K562 (cell line): ENCODE results near the gene CSRNP3. TPM values are rescaled to one million over a fixed set of nuclear protein-coding genes. Genes with fewer than 3 reads are reported as not detected.

Experiments
- ATAC-seq: fragments of 200-7000 bp; cut with Tn5 transposase; 3 replicates; pipeline ENCODE4 v1.9.1; 2020; ENCODE audit warnings: moderate library complexity
- BruUV-seq: library from RNA; stranded (reverse); fragments of 400-500 nt; replicated peaks from 2 replicates; lab custom pipeline; 2021; lab: Mats Ljungman, UMichigan
- CTCF ChIA-PET: fragments of 300-600 bp; formaldehyde crosslinking; extraction: SDS; loops from one replicate; lab custom pipeline; 2021; ENCODE audit warnings: low intra/inter-chr PET ratio; lab: Yijun Ruan, JAX
- POLR2A ChIA-PET: fragments of 300-600, 350-650 bp; sonication (Branson Sonifier 250); formaldehyde crosslinking; extraction: SDS; loops from one replicate; lab custom pipeline; 2021; ENCODE audit warnings: antibody characterized with exemption, inconsistent platforms; lab: Yijun Ruan, JAX
- DNase-seq, 4 experiments: peaks; one replicate each; pipeline versions ENCODE4 v3.0.0 to v3.0.0-alpha.2; 2011 to 2018; ENCODE audit warnings: low spot score in 3 of 4, mixed read lengths in 3 of 4; ENCODE audit errors: extremely low read depth in 1 of 4
- FAIRE-seq: peaks from 2 replicates; lab custom pipeline; 2011; peaks lifted over from hg19 to GRCh38; lab: Jason Lieb, UNC
- H2AFZ ChIP-seq: 2 replicates; pipeline ENCODE4 v1.6.0; 2011; ENCODE audit warnings: low read depth, low read length, control low read depth, inconsistent platforms
- H3K27ac ChIP-seq: fragments of 200-600 bp; 3 replicates; pipeline ENCODE4 v1.8.0; 2011; ENCODE audit warnings: low read depth, mild to moderate bottlenecking, control low read depth, inconsistent platforms, low read length, moderate library complexity, mixed read lengths; ENCODE audit errors: extremely low read depth
- H3K27me3 ChIP-seq, 2 experiments: fragments of 300-600 bp in 1 of 2; 2 replicates in 1 of 2; 3 replicates in 1 of 2; pipeline versions ENCODE4 v1.6.0 to v1.8.0; 2011; ENCODE audit warnings: inconsistent platforms in 2 of 2, low read length in 2 of 2, mild to moderate bottlenecking in 1 of 2, mixed read lengths in 1 of 2, moderate library complexity in 1 of 2; ENCODE audit not compliant: control insufficient read depth in 2 of 2, insufficient read depth in 2 of 2
- H3K36me3 ChIP-seq: fragments of 300-600 bp; 3 replicates; pipeline ENCODE4 v1.8.0; 2011; ENCODE audit warnings: mild to moderate bottlenecking, low read length, inconsistent platforms; ENCODE audit not compliant: control insufficient read depth, insufficient read depth
- H3K4me1 ChIP-seq, 2 experiments: fragments of 200-600 bp in 1 of 2; replicated peaks in 1 of 2; 2 replicates in 1 of 2; 3 replicates in 1 of 2; pipeline versions ENCODE4 v1.5.1 to v1.8.0; 2011; ENCODE audit warnings: inconsistent platforms in 2 of 2, low read length in 2 of 2, mild to moderate bottlenecking in 1 of 2, mixed read lengths in 1 of 2, moderate library complexity in 1 of 2; ENCODE audit not compliant: control insufficient read depth in 2 of 2, insufficient read depth in 2 of 2
- H3K4me2 ChIP-seq: 2 replicates; pipeline ENCODE4 v1.6.1; 2011; ENCODE audit warnings: low read length, control low read depth, inconsistent platforms, mixed read lengths; ENCODE audit not compliant: insufficient read depth
- H3K4me3 ChIP-seq: fragments of 200-600 bp; sonication (generic), shearing (Covaris generic); 2 replicates; pipeline ENCODE4 v1.5.1; 2016; ENCODE audit warnings: control low read depth, inconsistent platforms
- H3K79me2 ChIP-seq: fragments of 200-600 bp; 3 replicates; pipeline ENCODE4 v1.8.0; 2011; ENCODE audit warnings: low read length, inconsistent platforms; ENCODE audit not compliant: control insufficient read depth, insufficient read depth
- H3K9ac ChIP-seq, 2 experiments: 2 replicates each; pipeline versions ENCODE4 v1.6.0 to v1.6.1; 2011; ENCODE audit warnings: low read depth in 2 of 2, low read length in 2 of 2, control low read depth in 1 of 2, inconsistent platforms in 1 of 2, mild to moderate bottlenecking in 1 of 2, mixed read lengths in 1 of 2; ENCODE audit not compliant: insufficient read depth in 1 of 2
- H3K9me1 ChIP-seq: one replicate; pipeline ENCODE4 v1.6.0; 2011; ENCODE audit warnings: inconsistent platforms, mild to moderate bottlenecking, low read length, moderate library complexity; ENCODE audit not compliant: control insufficient read depth, insufficient read depth
- H3K9me3 ChIP-seq: replicated peaks from 2 replicates; pipeline ENCODE4 v1.5.1; 2011; ENCODE audit warnings: low read depth, low read length, inconsistent platforms; ENCODE audit not compliant: control insufficient read depth, insufficient read depth
- H4K20me1 ChIP-seq: replicated peaks from 2 replicates; pipeline ENCODE4 v1.6.1; 2011; ENCODE audit warnings: low read length, inconsistent platforms, mixed read lengths; ENCODE audit not compliant: control insufficient read depth, insufficient read depth
- DPF2 ChIP-seq: fragments of 450-650 bp; IDR thresholded peaks from 2 replicates; pipeline ENCODE4 v1.6.1; 2016
- FIP1L1 ChIP-seq: fragments of 200-400 bp; formaldehyde crosslinking; IDR thresholded peaks from 2 replicates; pipeline ENCODE4 v1.6.1; 2018; ENCODE audit warnings: mild to moderate bottlenecking, low read depth, low read length; ENCODE audit not compliant: poor library complexity, severe bottlenecking
- FOXJ3 ChIP-seq: sonication (generic); formaldehyde crosslinking; IDR thresholded peaks from 2 replicates; pipeline ENCODE4 v1.4.0; 2020; ENCODE audit warnings: mild to moderate bottlenecking, missing genetic modification reagents
- HDGF ChIP-seq: fragments of 450-650 bp; IDR thresholded peaks from 2 replicates; pipeline ENCODE4 v1.6.1; 2016
- LCOR ChIP-seq: sonication (generic); formaldehyde crosslinking; IDR thresholded peaks from 2 replicates; pipeline ENCODE4 v1.8.0; 2022; ENCODE audit warnings: mild to moderate bottlenecking, missing genetic modification reagents
- MCM2 ChIP-seq: fragments of 450-650 bp; IDR thresholded peaks from 2 replicates; pipeline ENCODE4 v1.6.1; 2017; ENCODE audit warnings: low read depth, mild to moderate bottlenecking
- PHF8 ChIP-seq: fragments of 200-600 bp; sonication (generic); IDR thresholded peaks from 2 replicates; pipeline ENCODE4 v1.6.1; 2012; ENCODE audit warnings: mixed run types, mild to moderate bottlenecking, inconsistent platforms, low read length, moderate library complexity, borderline replicate concordance
- SIN3A ChIP-seq, 2 experiments: fragments of 150-350 bp in 1 of 2; IDR thresholded peaks; 2 replicates each; pipeline ENCODE4 v1.6.1; 2011 to 2016; ENCODE audit warnings: borderline replicate concordance in 2 of 2, low read depth in 2 of 2, low read length in 2 of 2, mild to moderate bottlenecking in 2 of 2, moderate library complexity in 2 of 2; ENCODE audit not compliant: control insufficient read depth in 1 of 2
- SRF ChIP-seq, 2 experiments: fragments of 250-450, 450-650 bp in 1 of 2; sonication (Bioruptor Pico) in 1 of 2; sonication (generic) in 1 of 2; formaldehyde crosslinking; IDR thresholded peaks; 2 replicates each; pipeline versions ENCODE4 v1.5.0 to v1.5.1; 2020 to 2022; ENCODE audit warnings: mild to moderate bottlenecking in 1 of 2, missing genetic modification reagents in 1 of 2
- TFAM ChIP-seq: fragments of 250-450 bp; sonication (Bioruptor Pico); conservative IDR thresholded peaks from 2 replicates; pipeline ENCODE4 v1.5.0; 2021; ENCODE audit warnings: mild to moderate bottlenecking, moderate library complexity
- TRIM24 ChIP-seq, 2 experiments: fragments of 450-650 bp; IDR thresholded peaks; 2 replicates each; pipeline ENCODE4 v1.6.1; 2016
- TSC22D4 ChIP-seq: fragments of 450-650 bp; IDR thresholded peaks from 2 replicates; pipeline ENCODE4 v1.6.1; 2016; ENCODE audit warnings: missing genetic modification characterization, missing biosample characterization, control low read depth
- ZNF143 ChIP-seq: sonication (generic); formaldehyde crosslinking; IDR thresholded peaks from 2 replicates; pipeline ENCODE4 v1.9.0; 2022; ENCODE audit warnings: mild to moderate bottlenecking, missing genetic modification reagents
- ZNF316 ChIP-seq: fragments of 450-650 bp; IDR thresholded peaks from 2 replicates; pipeline ENCODE4 v1.6.1; 2016
- WGBS: fragments of 100-300 bp; shearing (Covaris generic); methylation state at CpG from one replicate; pipeline ENCODE4 v1.1.6; 2016; ENCODE audit warnings: low coverage, mixed read lengths; ENCODE audit not compliant: insufficient coverage; ENCODE audit errors: missing lambda C conversion rate; 5-methylcytosine and 5-hydroxymethylcytosine counted together
- in situ Hi-C: fragments of 300-500 bp; cut with MboI; formaldehyde crosslinking; loops from 4 replicates; pipeline ENCODE4 v1.15.0; 2018; ENCODE audit warnings: inconsistent platforms, mixed read lengths
- intact Hi-C: fragments of 100-400 bp; cut with micrococcal nuclease; formaldehyde crosslinking; loops from 2 replicates; pipeline ENCODE4 v1.14.2; 2022
- polyA plus RNA-seq, 8 experiments: library from polyadenylated mRNA; depleted of rRNA in 4 of 8; stranded (reverse) in 5 of 8; unstranded in 3 of 8; fragments of >200 nt; fragmentation: Nextera tagmentation in 2 of 8; fragmentation: Illumina TruSeq in 1 of 8; extraction: Ambion mirVana in 2 of 8; extraction: Trizol in 1 of 8; gene quantifications; 2 replicates each; pipeline versions ENCODE4 v1.2.1 to v1.2.3, GENCODE V29; 2011 to 2014; ENCODE audit warnings: inconsistent platforms in 1 of 8, missing spikeins in 1 of 8
- total RNA-seq, 7 experiments: library from RNA; depleted of rRNA in 6 of 7; stranded (reverse); fragments of >200 nt in 6 of 7; fragmentation: Illumina TruSeq in 2 of 7; extraction: Trizol in 2 of 7; gene quantifications; 2 replicates each; pipeline versions ENCODE4 v1.2.1 to v1.2.3, GENCODE V29; 2011 to 2021; ENCODE audit warnings: low replicate concordance in 1 of 7
- TF ChIP-seq, protein P1 (sequence below): fragments of 450-650 bp; IDR thresholded peaks from 2 replicates; pipeline ENCODE4 v1.7.1; 2018; ENCODE audit warnings: mild to moderate bottlenecking, low read depth; ENCODE audit not compliant: partially characterized antibody

Gene CSRNP3
- total and polyA plus RNA-seq, 9 of the 15 experiments (the other 6 are each of a cell fraction or from before 2014, with no cell fraction given) = not detected

DNA sequence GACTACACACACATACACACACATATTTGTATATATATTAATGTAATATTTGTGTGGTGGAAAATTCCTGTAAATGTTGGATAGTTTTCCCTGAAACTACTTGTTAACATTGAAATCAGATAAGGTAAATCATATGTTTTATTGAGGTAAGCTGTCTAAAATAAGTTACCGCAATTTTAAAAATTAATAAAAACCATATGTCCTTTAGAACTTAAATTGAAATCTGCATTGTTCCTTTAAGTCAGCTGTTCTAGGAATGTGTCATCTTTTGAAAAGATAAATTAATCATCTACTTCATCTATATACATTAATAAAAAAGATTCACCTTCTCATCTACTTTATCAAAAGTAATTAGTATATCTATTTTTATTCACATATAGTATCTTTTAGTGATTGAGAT lies 102.0 kb downstream of the CSRNP3 start:
- H4K20me1 ChIP-seq = no peaks in the 10 kb centered on the region
- no peak overlapping the region for H3K27ac ChIP-seq
- no peak overlapping the region for H3K9ac ChIP-seq
- H3K79me2 ChIP-seq = no peaks in the 10 kb centered on the region
- intact Hi-C loops (no loop called here), in situ Hi-C loops (no loop called here)
- BruUV-seq = no TSS peak
- no peak overlapping the region for H2AFZ ChIP-seq
- ChIA-PET CTCF (no interaction called here), POLR2A (no interaction called here)
- TF ChIP-seq HDGF (no peak), LCOR (CRISPR knock-in tag) (no peak), ZNF316 (no peak), SRF (CRISPR knock-in tag; IDR thresholded peaks at IDR 0.05) (no peak), DPF2 (no peak), FOXJ3 (CRISPR knock-in tag) (no peak), ZNF143 (CRISPR knock-in tag) (no peak), TSC22D4 (tag) (no peak), MCM2 (no peak), TRIM24 (IDR thresholded peaks at IDR 0.05) (no peak), PHF8 (no peak), TFAM (CRISPR knock-in tag) (no peak), SIN3A (IDR thresholded peaks at IDR 0.05; ENCODE audit: borderline replicate concordance in 2 of 2, control insufficient read depth in 1 of 2, low read depth in 2 of 2, low read length in 2 of 2) (no peak), FIP1L1 (no peak)
- TF ChIP-seq, protein P1, sequence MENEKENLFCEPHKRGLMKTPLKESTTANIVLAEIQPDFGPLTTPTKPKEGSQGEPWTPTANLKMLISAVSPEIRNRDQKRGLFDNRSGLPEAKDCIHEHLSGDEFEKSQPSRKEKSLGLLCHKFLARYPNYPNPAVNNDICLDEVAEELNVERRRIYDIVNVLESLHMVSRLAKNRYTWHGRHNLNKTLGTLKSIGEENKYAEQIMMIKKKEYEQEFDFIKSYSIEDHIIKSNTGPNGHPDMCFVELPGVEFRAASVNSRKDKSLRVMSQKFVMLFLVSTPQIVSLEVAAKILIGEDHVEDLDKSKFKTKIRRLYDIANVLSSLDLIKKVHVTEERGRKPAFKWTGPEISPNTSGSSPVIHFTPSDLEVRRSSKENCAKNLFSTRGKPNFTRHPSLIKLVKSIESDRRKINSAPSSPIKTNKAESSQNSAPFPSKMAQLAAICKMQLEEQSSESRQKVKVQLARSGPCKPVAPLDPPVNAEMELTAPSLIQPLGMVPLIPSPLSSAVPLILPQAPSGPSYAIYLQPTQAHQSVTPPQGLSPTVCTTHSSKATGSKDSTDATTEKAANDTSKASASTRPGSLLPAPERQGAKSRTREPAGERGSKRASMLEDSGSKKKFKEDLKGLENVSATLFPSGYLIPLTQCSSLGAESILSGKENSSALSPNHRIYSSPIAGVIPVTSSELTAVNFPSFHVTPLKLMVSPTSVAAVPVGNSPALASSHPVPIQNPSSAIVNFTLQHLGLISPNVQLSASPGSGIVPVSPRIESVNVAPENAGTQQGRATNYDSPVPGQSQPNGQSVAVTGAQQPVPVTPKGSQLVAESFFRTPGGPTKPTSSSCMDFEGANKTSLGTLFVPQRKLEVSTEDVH = no peak
- no peak overlapping the region for H3K4me2 ChIP-seq
- H3K4me3 ChIP-seq = no peak overlapping the region
- DNase-seq = no peak
- no peaks in the 10 kb centered on the region; the same call in none of the 2 replicates for H3K9me3 ChIP-seq
- FAIRE-seq = no peak
- 0% methylated on average over 1 of the region's 1 CpG for WGBS
- no peaks in the 10 kb centered on the region for H3K4me1 ChIP-seq
- no peaks in the 10 kb centered on the region for H3K36me3 ChIP-seq
- no peaks in the 10 kb centered on the region for H3K9me1 ChIP-seq
- no peak for ATAC-seq
- H3K27me3 ChIP-seq = no peaks in the 10 kb centered on the region
